Mucosa of descending colon (tissue), 3 donors: ENCODE measurements around the gene SOX5. TPM values are rescaled to one million over a fixed set of nuclear protein-coding genes. Genes with fewer than 3 reads are reported as not detected.

Experiments used
- ATAC-seq: fragments of 200-7000 bp; cut with Tn5 transposase; one replicate; pipeline ENCODE4 v1.9.1; 2020; ENCODE audit warnings: mild to moderate bottlenecking, moderate library complexity
- DNase-seq, 3 donors: peaks; one replicate each; pipeline ENCODE4 v3.0.0-alpha.2; 2020
- H3K36me3 ChIP-seq: fragments of 200-600 bp; one replicate; pipeline ENCODE4 v1.8.0; 2021; ENCODE audit warnings: low read depth, mild to moderate bottlenecking
- H3K4me1 ChIP-seq: fragments of 200-600 bp; one replicate; pipeline ENCODE4 v1.8.0; 2021; ENCODE audit warnings: low read depth, mild to moderate bottlenecking
- H3K4me3 ChIP-seq: fragments of 200-600 bp; one replicate; pipeline ENCODE4 v1.8.0; 2021; ENCODE audit warnings: mild to moderate bottlenecking
- H3K9me3 ChIP-seq: fragments of 200-600 bp; one replicate; pipeline ENCODE4 v1.8.0; 2021; ENCODE audit warnings: mild to moderate bottlenecking
- intact Hi-C, 2 donors: fragments of 100-400 bp; cut with DNase I in 1 of 2; cut with micrococcal nuclease in 1 of 2; formaldehyde crosslinking; loops; one replicate each; pipeline versions ENCODE4 v1.11.0 to v1.11.1; 2022; cut with DNase I, micrococcal nuclease
- total RNA-seq, 3 donors: library from RNA; stranded (reverse); fragmentation: NEBNext Ultra II Directional in 2 of 3; extraction: Animal tissue kit (Norgen Biotek cat#: 25700) in 2 of 3; gene quantifications; one replicate each; pipeline versions ENCODE4 v1.2.1 to v1.2.4, GENCODE V29; 2021 to 2023
- TF ChIP-seq, protein P1 (sequence below): fragments of 200-600 bp; IDR thresholded peaks from one replicate; pipeline ENCODE4 v1.8.0; 2022; ENCODE audit warnings: antibody characterized with exemption, mild to moderate bottlenecking
- donor health status: DM: no; HTN: no; CAD: no; lungs with moderate emphysema.
- donor health status: DM: no; HTN: no; CAD: no.
- donor health status: DM: no; HTN: yes; CAD: no.

SOX5 gene
- total RNA-seq, 3 donors from 2014 or later: 2.8 to 13.0 (median 3.3) TPM

DNA sequence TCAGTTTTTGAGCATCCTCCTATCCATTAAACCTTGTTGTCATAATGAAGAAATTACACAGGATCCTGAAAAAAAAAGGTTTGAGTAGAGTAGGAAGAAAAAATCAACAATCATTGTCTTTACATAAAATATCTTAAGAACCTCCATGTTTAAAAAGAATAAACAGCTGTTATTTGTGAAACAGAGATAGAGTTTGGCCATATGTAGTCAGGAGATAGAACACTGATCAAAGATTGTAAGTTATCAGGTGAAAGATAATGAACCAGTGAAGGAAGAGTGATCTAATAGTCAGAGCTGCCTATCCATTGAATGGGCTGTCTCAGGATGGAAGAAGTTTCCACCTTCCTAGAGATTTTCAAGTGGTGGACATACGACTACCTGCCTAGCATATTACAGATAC, 397.1 kb downstream of the SOX5 start:
- no peaks in the 10 kb centered on the region for H3K9me3 ChIP-seq
- TF ChIP-seq, protein P1, sequence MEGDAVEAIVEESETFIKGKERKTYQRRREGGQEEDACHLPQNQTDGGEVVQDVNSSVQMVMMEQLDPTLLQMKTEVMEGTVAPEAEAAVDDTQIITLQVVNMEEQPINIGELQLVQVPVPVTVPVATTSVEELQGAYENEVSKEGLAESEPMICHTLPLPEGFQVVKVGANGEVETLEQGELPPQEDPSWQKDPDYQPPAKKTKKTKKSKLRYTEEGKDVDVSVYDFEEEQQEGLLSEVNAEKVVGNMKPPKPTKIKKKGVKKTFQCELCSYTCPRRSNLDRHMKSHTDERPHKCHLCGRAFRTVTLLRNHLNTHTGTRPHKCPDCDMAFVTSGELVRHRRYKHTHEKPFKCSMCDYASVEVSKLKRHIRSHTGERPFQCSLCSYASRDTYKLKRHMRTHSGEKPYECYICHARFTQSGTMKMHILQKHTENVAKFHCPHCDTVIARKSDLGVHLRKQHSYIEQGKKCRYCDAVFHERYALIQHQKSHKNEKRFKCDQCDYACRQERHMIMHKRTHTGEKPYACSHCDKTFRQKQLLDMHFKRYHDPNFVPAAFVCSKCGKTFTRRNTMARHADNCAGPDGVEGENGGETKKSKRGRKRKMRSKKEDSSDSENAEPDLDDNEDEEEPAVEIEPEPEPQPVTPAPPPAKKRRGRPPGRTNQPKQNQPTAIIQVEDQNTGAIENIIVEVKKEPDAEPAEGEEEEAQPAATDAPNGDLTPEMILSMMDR: no peak
- no peak for DNase-seq
- no peak overlapping the region for H3K4me3 ChIP-seq
- no peaks in the 10 kb centered on the region for H3K36me3 ChIP-seq
- ATAC-seq: no peak
- intact Hi-C loops: no loop called here
- no peaks in the 10 kb centered on the region for H3K4me1 ChIP-seq

DNA sequence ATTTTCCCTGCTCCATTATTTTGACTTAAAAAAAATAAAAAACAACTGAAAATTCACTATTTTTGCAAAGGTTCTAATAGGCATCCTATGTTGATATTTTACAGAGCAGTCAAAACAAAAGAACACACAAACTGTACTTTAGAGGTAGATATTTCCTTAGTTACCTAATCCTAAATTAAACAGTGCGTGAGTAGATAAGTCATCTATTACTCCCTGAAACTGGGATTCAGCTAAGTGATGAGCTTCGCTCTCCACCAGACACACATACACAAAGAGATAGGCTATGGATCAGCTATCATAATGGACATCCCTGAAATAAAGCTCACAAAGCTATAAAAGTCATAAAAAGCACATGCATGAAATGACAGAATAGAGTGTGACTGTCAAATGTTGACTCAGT, 398.7 kb downstream of the SOX5 start:
- TF ChIP-seq, protein P1: no peak
- H3K9me3 ChIP-seq: no peaks in the 10 kb centered on the region
- intact Hi-C loops: no loop called here
- ATAC-seq (no peak), DNase-seq (no peak)
- H3K4me1 ChIP-seq: no peaks in the 10 kb centered on the region
- no peaks in the 10 kb centered on the region for H3K36me3 ChIP-seq
- no peak overlapping the region for H3K4me3 ChIP-seq

DNA sequence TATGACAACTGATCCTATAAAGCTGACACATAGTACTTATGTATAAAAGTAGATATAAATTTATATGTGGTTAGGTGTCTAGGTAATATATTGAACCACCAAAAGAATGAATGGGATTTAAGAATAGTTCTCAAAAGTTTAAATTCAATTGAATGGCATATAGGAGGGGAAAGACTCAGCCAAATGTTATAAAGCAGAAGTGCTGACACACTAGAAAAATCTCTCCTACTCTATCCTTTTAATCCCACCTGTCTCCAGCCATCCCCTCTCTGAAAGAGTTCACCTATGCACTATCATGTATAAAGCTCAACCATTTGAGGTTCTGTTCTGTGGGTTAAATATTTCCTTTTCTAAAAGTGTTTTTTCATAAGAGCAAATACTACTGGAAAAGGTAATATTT, 400.7 kb downstream of the SOX5 start:
- TF ChIP-seq, protein P1: no peak
- intact Hi-C loops: no loop called here
- H3K9me3 ChIP-seq: no peaks in the 10 kb centered on the region
- H3K4me1 ChIP-seq: no peaks in the 10 kb centered on the region
- ATAC-seq: no peak
- DNase-seq: no peak
- H3K36me3 ChIP-seq: no peaks in the 10 kb centered on the region
- H3K4me3 ChIP-seq: no peak overlapping the region

DNA sequence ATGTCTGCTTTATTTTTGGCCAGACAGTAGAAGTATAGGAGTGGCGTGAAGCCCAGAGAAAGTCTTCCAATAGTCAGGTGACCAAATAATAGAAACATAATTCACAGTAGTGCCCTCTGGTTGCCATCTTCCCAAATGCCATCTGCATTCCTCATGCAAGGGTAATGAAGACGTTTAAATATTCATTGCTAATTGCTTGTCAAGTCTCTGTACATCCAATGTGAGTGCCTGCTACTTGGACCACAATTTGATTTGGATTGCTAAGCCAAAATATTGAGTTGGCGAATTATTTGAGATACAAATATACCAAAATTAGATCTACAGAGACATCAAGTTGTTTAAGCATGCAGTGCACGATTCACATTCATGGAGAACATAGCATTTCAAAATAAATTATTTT, 402.7 kb downstream of the SOX5 start:
- TF ChIP-seq, protein P1: no peak
- H3K36me3 ChIP-seq: no peaks in the 10 kb centered on the region
- ATAC-seq (no peak), DNase-seq (no peak)
- intact Hi-C loops: no loop called here
- no peak overlapping the region for H3K4me3 ChIP-seq
- H3K4me1 ChIP-seq: no peaks in the 10 kb centered on the region
- H3K9me3 ChIP-seq: no peaks in the 10 kb centered on the region

DNA sequence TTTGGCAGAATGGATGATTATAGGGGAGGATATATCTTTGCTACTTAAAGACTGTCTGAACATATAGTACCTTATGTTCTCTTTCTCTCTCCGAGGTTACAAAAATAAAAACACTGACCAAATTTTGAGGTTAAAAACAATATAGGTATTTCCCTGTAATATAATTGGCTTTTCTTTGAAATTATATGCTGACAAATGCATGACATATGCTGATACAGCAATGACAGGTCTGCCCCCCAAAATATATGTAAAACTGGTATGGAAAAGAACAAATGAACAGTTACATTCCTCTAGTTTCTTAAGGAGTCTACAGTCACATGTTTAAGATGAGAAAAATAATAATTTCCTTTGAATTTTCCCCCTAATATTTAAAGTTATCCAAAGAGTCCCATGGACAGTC, 405.7 kb downstream of the SOX5 start:
- ATAC-seq: no peak
- Histone ChIP-seq H3K9me3 (no peaks in the 10 kb centered on the region), H3K4me1 (no peaks in the 10 kb centered on the region), H3K4me3 (no peak overlapping the region), H3K36me3 (no peaks in the 10 kb centered on the region)
- TF ChIP-seq, protein P1: no peak
- intact Hi-C loops: no loop called here
- DNase-seq: no peak

DNA sequence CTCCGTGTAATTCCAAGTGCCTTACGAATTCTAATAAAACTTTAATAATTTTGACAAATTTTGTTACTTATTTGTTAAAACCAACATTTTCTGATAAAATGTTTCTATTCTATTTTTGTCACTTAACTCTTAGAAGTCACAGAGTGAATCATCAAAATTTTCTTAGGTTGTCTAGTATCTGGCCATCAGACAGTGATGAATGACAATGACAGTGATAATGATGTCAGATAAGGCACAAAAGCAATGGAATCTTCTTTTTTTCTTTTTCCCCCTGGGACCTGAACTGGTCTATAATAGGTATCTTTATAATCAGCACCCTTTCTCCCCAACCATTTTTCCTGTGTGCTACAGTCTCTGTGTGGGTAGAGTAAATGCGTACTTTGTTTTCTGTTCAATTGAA, 407.3 kb downstream of the SOX5 start:
- no peaks in the 10 kb centered on the region for H3K4me1 ChIP-seq
- H3K9me3 ChIP-seq: no peaks in the 10 kb centered on the region
- TF ChIP-seq, protein P1: no peak
- intact Hi-C loops: no loop called here
- ATAC-seq (no peak), DNase-seq (no peak)
- no peaks in the 10 kb centered on the region for H3K36me3 ChIP-seq
- no peak overlapping the region for H3K4me3 ChIP-seq
